Adrenal gland (tissue), 12 donors: ENCODE data around the gene FRRS1L. TPM values are rescaled to one million over a fixed set of nuclear protein-coding genes. Genes with fewer than 3 reads are reported as not detected.

Source experiments
- DNase-seq, 7 donors: peaks; one replicate each; pipeline ENCODE4 v3.0.0-alpha.2; 2019 to 2020
- H3K27ac ChIP-seq, 5 donors: fragments of 200-600 bp; sonication (generic) in 4 of 5; 1 replicate in 3 of 5; 2 replicates in 2 of 5; pipeline versions ENCODE4 v1.5.1 to v1.8.0; 2016 to 2020; ENCODE audit warnings: mild to moderate bottlenecking in 1 of 5
- H3K27me3 ChIP-seq: fragments of 200-600 bp; 2 replicates; pipeline ENCODE4 v1.8.0; 2021
- H3K36me3 ChIP-seq, 2 donors: fragments of 200-600 bp; replicated peaks in 1 of 2; 1 replicate in 1 of 2; 2 replicates in 1 of 2; pipeline versions ENCODE4 v1.5.1 to v1.8.0; 2018 to 2022
- H3K4me1 ChIP-seq, 2 donors: fragments of 200-600 bp; replicated peaks in 1 of 2; 1 replicate in 1 of 2; 2 replicates in 1 of 2; pipeline versions ENCODE4 v1.5.1 to v1.8.0; 2018 to 2021
- H3K4me3 ChIP-seq, 4 donors: fragments of 200-600 bp; sonication (generic) in 3 of 4; one replicate each; pipeline ENCODE4 v1.5.1; 2016 to 2018
- H3K9me3 ChIP-seq, 3 donors: fragments of 200-600 bp; sonication (generic) in 1 of 3; replicated peaks in 1 of 3; 1 replicate in 2 of 3; 2 replicates in 1 of 3; pipeline versions ENCODE4 v1.5.1 to v1.8.0; 2016 to 2021
- CTCF ChIP-seq, 6 experiments: fragments of 450-650 bp in 4 of 6; fragments of 200-600 bp in 2 of 6; sonication (generic) in 1 of 6; IDR thresholded peaks; 1 replicate in 5 of 6; 2 replicates in 1 of 6; pipeline versions ENCODE4 v1.5.1 to v1.8.0; 2016 to 2021; ENCODE audit warnings: antibody characterized with exemption in 6 of 6, mild to moderate bottlenecking in 2 of 6, moderate library complexity in 1 of 6
- POLR2A ChIP-seq, 2 donors: fragments of 450-650 bp; IDR thresholded peaks; one replicate each; pipeline ENCODE4 v1.6.1; 2017; ENCODE audit warnings: antibody characterized with exemption in 2 of 2, mild to moderate bottlenecking in 2 of 2, moderate library complexity in 1 of 2
- WGBS, 4 donors: extraction: QIAGEN DNeasy Blood & Tissue Kit in 2 of 4; methylation state at CpG; one replicate each; pipeline versions ENCODE4 v1.1.5 to v1.1.7; 2013 to 2017; 5-methylcytosine and 5-hydroxymethylcytosine counted together
- intact Hi-C, 2 donors: fragments of 100-400 bp; cut with DNase I; formaldehyde crosslinking; loops; one replicate each; pipeline versions ENCODE4 v1.14.1 to v1.15.0; 2022 to 2023
- polyA plus RNA-seq, 3 donors: library from polyadenylated mRNA; stranded (reverse); fragments of 200-250 nt in 2 of 3; fragments of 350-450 nt in 1 of 3; fragmentation: Illumina TruSeq in 1 of 3; extraction: RNeasy Lipid Tissue Mini Kit (QIAGEN cat#74804) in 1 of 3; gene quantifications; one replicate each; pipeline ENCODE4 v1.2.3, GENCODE V29; 2013 to 2014
- total RNA-seq, 9 donors: library from RNA; depleted of rRNA in 4 of 9; stranded (reverse); fragments of >200 nt in 4 of 9; fragments of 120-200 nt in 1 of 9; fragmentation: NEBNext Ultra II Directional in 1 of 9; extraction: Animal tissue kit (Norgen Biotek cat#: 25700) in 1 of 9; gene quantifications; one replicate each; pipeline versions ENCODE4 v1.1.0 to v1.2.4, GENCODE V29; 2013 to 2023
- donor health status: healthy with polysubstance abuse.
- donor health status: Bipolar disorder and iron deficiency.
- donor health status: DM: yes; HTN: yes; CAD: no.
- donor health status: DM: no; HTN: no; CAD: no.
- donor health status: DM: no; HTN: no; CAD: no.
- donor health status: DM: yes; HTN: yes; CAD: no.

Gene FRRS1L
- total and polyA plus RNA-seq, 12 donors: 2.9 to 24.8 (median 14.8) TPM

- WGBS, 4 donors: 43 to 59% (median 45%) methylated on average over 4 of the region's 4 CpGs
- no peaks in the 10 kb centered on the region for H3K9me3 ChIP-seq
- H3K36me3 ChIP-seq: no peaks in the 10 kb centered on the region
- DNase-seq: peak in 6 of 7 donors; percentile 22 to 56 (median 48)
- no peaks in the 10 kb centered on the region for H3K27me3 ChIP-seq
- H3K27ac ChIP-seq: peak overlapping the region in 2 of 5 donors; percentile 51 to 69
- no peak for TF ChIP-seq POLR2A (IDR thresholded peaks at IDR 0.05)
- TF ChIP-seq CTCF (IDR thresholded peaks at IDR 0.05): no peak
- peaks cover 11 to 13% of the 10 kb centered on the region in 2 donors for H3K4me1 ChIP-seq
- intact Hi-C loops: no loop called here
- no peak overlapping the region for H3K4me3 ChIP-seq
Measured at GRCh38 chr9:109212768-109213167, 45.7 kb upstream of the FRRS1L start.

GRCh38 chr9:109206670-109207069 is 39.6 kb upstream of the FRRS1L start:
- no peaks in the 10 kb centered on the region for H3K9me3 ChIP-seq
- no peaks in the 10 kb centered on the region for H3K27me3 ChIP-seq
- no peak for DNase-seq
- no peak overlapping the region for H3K4me3 ChIP-seq
- TF ChIP-seq CTCF (IDR thresholded peaks at IDR 0.05): no peak
- TF ChIP-seq POLR2A (IDR thresholded peaks at IDR 0.05): no peak
- intact Hi-C loops: no loop called here
- WGBS, 4 donors: 86 to 97% (median 95%) methylated on average over 2 of the region's 2 CpGs
- H3K27ac ChIP-seq: no peak overlapping the region
- H3K4me1 ChIP-seq: peaks cover 0 to 11% of the 10 kb centered on the region in 2 donors
- H3K36me3 ChIP-seq: no peaks in the 10 kb centered on the region

- TF ChIP-seq CTCF (IDR thresholded peaks at IDR 0.05) (no peak), POLR2A (IDR thresholded peaks at IDR 0.05) (no peak)
- intact Hi-C loops: no loop called here
- WGBS, 4 donors: 79 to 93% (median 88%) methylated on average over 1 of the region's 1 CpG
- no peak overlapping the region for H3K27ac ChIP-seq
- H3K4me3 ChIP-seq: no peak overlapping the region
- H3K4me1 ChIP-seq: peaks cover 0 to 11% of the 10 kb centered on the region in 2 donors
- no peaks in the 10 kb centered on the region for H3K9me3 ChIP-seq
- H3K27me3 ChIP-seq: no peaks in the 10 kb centered on the region
- no peak for DNase-seq
- no peaks in the 10 kb centered on the region for H3K36me3 ChIP-seq
Measured at GRCh38 chr9:109205526-109205925, 38.5 kb upstream of the FRRS1L start.

- peak overlapping the region in 2 of 5 donors; percentile 66 to 77 for H3K27ac ChIP-seq
- no peak for DNase-seq
- H3K36me3 ChIP-seq: no peaks in the 10 kb centered on the region
- no peaks in the 10 kb centered on the region for H3K27me3 ChIP-seq
- no peaks in the 10 kb centered on the region for H3K9me3 ChIP-seq
- intact Hi-C loops: no loop called here
- no peak overlapping the region for H3K4me3 ChIP-seq
- TF ChIP-seq POLR2A (IDR thresholded peaks at IDR 0.05) (no peak), CTCF (IDR thresholded peaks at IDR 0.05) (no peak)
- WGBS, 4 donors: 67 to 81% (median 72%) methylated on average over 4 of the region's 4 CpGs
- H3K4me1 ChIP-seq: peaks cover 0 to 11% of the 10 kb centered on the region in 2 donors
Measured at GRCh38 chr9:109203761-109204360, 36.8 kb upstream of the FRRS1L start.
